Esophagus squamous epithelium (tissue), 5 donors: ENCODE measurements around the gene MPEG1. TPM values are rescaled to one million over a fixed set of nuclear protein-coding genes. Genes with fewer than 3 reads are reported as not detected.

Experiments
- DNase-seq: peaks from one replicate; lab custom pipeline; 2025; lab: John Stamatoyannopoulos, UW
- H3K27ac ChIP-seq, 4 donors: fragments of 200-600 bp; sonication (generic); one replicate each; pipeline ENCODE4 v1.5.1; 2016 to 2019; ENCODE audit warnings: mild to moderate bottlenecking in 1 of 4
- H3K27me3 ChIP-seq, 4 donors: fragments of 200-600 bp; sonication (generic); 1 replicate in 3 of 4; 2 replicates in 1 of 4; pipeline versions ENCODE4 v1.5.1 to v1.6.0; 2017 to 2021; ENCODE audit warnings: antibody characterized with exemption in 1 of 4
- H3K36me3 ChIP-seq, 3 donors: fragments of 200-600 bp; sonication (generic); one replicate each; pipeline ENCODE4 v1.5.1; 2016 to 2019
- H3K4me1 ChIP-seq, 3 donors: fragments of 200-600 bp; sonication (generic); one replicate each; pipeline ENCODE4 v1.5.1; 2017 to 2019
- H3K4me3 ChIP-seq, 4 donors: fragments of 200-600 bp; sonication (generic); 1 replicate in 3 of 4; 2 replicates in 1 of 4; pipeline ENCODE4 v1.5.1; 2016 to 2019; ENCODE audit warnings: mild to moderate bottlenecking in 2 of 4, moderate library complexity in 1 of 4
- H3K9me3 ChIP-seq, 3 donors: fragments of 200-600 bp; sonication (generic); one replicate each; pipeline ENCODE4 v1.5.1; 2016 to 2019
- POLR2A ChIP-seq, 4 donors: fragments of 450-650 bp; IDR thresholded peaks; one replicate each; pipeline ENCODE4 v1.6.1; 2017; ENCODE audit warnings: antibody characterized with exemption in 4 of 4, mild to moderate bottlenecking in 4 of 4, moderate library complexity in 3 of 4
- WGBS, 2 donors: methylation state at CpG; one replicate each; pipeline ENCODE4 v1.1.5; 2018; 5-methylcytosine and 5-hydroxymethylcytosine counted together
- intact Hi-C: fragments of 100-400 bp; cut with DNase I; formaldehyde crosslinking; loops from one replicate; pipeline ENCODE4 v1.15.0; 2022
- total RNA-seq, 4 donors: library from RNA; depleted of rRNA; stranded (reverse); fragments of >200 nt; gene quantifications; one replicate each; pipeline ENCODE4 v1.1.0, GENCODE V29; 2016
- TF ChIP-seq, protein P1 (sequence below), 6 experiments: fragments of 450-650 bp in 4 of 6; fragments of 200-600 bp in 2 of 6; sonication (generic) in 2 of 6; IDR thresholded peaks; one replicate each; pipeline ENCODE4 v1.5.1; 2016 to 2019; ENCODE audit warnings: antibody characterized with exemption in 6 of 6, mild to moderate bottlenecking in 4 of 6, moderate library complexity in 4 of 6
- donor health status: DM: yes; HTN: yes; CAD: no.

Gene MPEG1
- total RNA-seq, 4 donors from 2014 or later = 0.04 to 19.5 (median 5.1) TPM

- intact Hi-C loops = no loop called here
- Histone ChIP-seq H3K4me1 (peaks cover 0 to 37% (median 9%) of the 10 kb centered on the region in 3 donors), H3K9me3 (no peaks in the 10 kb centered on the region), H3K4me3 (no peak overlapping the region), H3K27ac (no peak overlapping the region), H3K36me3 (no peaks in the 10 kb centered on the region), H3K27me3 (no peaks in the 10 kb centered on the region)
- no peak for TF ChIP-seq POLR2A (IDR thresholded peaks at IDR 0.05)
- WGBS, 2 donors = 72 to 74% methylated on average over 4 of the region's 4 CpGs
- no peak for DNase-seq
Observed at GRCh38 chr11:59219836-59220235, 7.1 kb upstream of the MPEG1 start.

- no peak for DNase-seq
- Histone ChIP-seq H3K27me3 (no peaks in the 10 kb centered on the region), H3K4me3 (no peak overlapping the region), H3K27ac (no peak overlapping the region), H3K4me1 (peaks cover 0 to 31% (median 6%) of the 10 kb centered on the region in 3 donors), H3K9me3 (no peaks in the 10 kb centered on the region), H3K36me3 (no peaks in the 10 kb centered on the region)
- intact Hi-C loops = no loop called here
- WGBS, 2 donors = 47 to 52% methylated on average over 2 of the region's 2 CpGs
- TF ChIP-seq POLR2A (IDR thresholded peaks at IDR 0.05) = no peak
- TF ChIP-seq, protein P1, sequence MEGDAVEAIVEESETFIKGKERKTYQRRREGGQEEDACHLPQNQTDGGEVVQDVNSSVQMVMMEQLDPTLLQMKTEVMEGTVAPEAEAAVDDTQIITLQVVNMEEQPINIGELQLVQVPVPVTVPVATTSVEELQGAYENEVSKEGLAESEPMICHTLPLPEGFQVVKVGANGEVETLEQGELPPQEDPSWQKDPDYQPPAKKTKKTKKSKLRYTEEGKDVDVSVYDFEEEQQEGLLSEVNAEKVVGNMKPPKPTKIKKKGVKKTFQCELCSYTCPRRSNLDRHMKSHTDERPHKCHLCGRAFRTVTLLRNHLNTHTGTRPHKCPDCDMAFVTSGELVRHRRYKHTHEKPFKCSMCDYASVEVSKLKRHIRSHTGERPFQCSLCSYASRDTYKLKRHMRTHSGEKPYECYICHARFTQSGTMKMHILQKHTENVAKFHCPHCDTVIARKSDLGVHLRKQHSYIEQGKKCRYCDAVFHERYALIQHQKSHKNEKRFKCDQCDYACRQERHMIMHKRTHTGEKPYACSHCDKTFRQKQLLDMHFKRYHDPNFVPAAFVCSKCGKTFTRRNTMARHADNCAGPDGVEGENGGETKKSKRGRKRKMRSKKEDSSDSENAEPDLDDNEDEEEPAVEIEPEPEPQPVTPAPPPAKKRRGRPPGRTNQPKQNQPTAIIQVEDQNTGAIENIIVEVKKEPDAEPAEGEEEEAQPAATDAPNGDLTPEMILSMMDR (IDR thresholded peaks at IDR 0.05) = no peak
Observed at GRCh38 chr11:59218893-59219292, 6.2 kb upstream of the MPEG1 start.

DNA sequence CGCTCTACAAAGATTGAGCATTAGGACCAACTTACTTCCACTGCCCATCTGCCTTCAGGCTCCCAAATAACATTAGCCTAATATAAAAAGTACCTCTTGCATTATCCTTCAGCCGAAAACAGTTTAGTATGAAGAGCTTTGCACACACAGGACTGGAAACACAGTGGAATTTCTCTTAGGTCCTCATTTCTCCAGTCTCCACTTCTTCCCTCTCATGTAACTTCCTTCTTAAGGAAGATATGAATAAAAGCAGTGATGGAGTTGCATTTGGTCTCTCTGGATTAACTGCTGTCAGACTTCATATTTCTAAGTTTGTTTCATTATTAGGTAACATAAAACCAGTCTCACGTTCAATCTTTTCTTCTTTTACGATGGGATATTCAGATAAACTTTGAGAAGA is 5.6 kb upstream of the MPEG1 start:
- DNase-seq = no peak
- intact Hi-C loops = no loop called here
- no peaks in the 10 kb centered on the region for H3K9me3 ChIP-seq
- no peak for TF ChIP-seq POLR2A (IDR thresholded peaks at IDR 0.05)
- TF ChIP-seq, protein P1 (IDR thresholded peaks at IDR 0.05) = no peak
- no peaks in the 10 kb centered on the region for H3K27me3 ChIP-seq
- H3K27ac ChIP-seq = peak overlapping the region in 2 of 4 donors; percentile 53 to 66
- H3K4me1 ChIP-seq = peaks cover 0 to 25% (median 3%) of the 10 kb centered on the region in 3 donors
- H3K4me3 ChIP-seq = no peak overlapping the region
- no peaks in the 10 kb centered on the region for H3K36me3 ChIP-seq
- WGBS, 2 donors = 89 to 95% methylated on average over 4 of the region's 4 CpGs

GRCh38 chr11:59216641-59217564 is 4.2 kb upstream of the MPEG1 start:
- 10 to 21% methylated on average over 9 of the region's 9 CpGs for WGBS, 2 donors
- TF ChIP-seq, protein P1 (IDR thresholded peaks at IDR 0.05) = no peak
- TF ChIP-seq POLR2A (IDR thresholded peaks at IDR 0.05) = no peak
- no peaks in the 10 kb centered on the region for H3K36me3 ChIP-seq
- intact Hi-C loops = no loop called here
- H3K4me1 ChIP-seq = peaks cover 0 to 17% (median 3%) of the 10 kb centered on the region in 3 donors
- no peaks in the 10 kb centered on the region for H3K9me3 ChIP-seq
- no peak overlapping the region for H3K4me3 ChIP-seq
- H3K27me3 ChIP-seq = no peaks in the 10 kb centered on the region
- DNase-seq = no peak
- H3K27ac ChIP-seq = peak overlapping the region in 3 of 4 donors; percentile 53 to 66 (median 59)

GRCh38 chr11:59214141-59214893 is 1.6 kb upstream of the MPEG1 start:
- no peaks in the 10 kb centered on the region for H3K36me3 ChIP-seq
- no peak for DNase-seq
- H3K4me3 ChIP-seq = no peak overlapping the region
- no peak overlapping the region for H3K27ac ChIP-seq
- no peaks in the 10 kb centered on the region for H3K9me3 ChIP-seq
- no peak for TF ChIP-seq POLR2A (IDR thresholded peaks at IDR 0.05)
- TF ChIP-seq, protein P1 (IDR thresholded peaks at IDR 0.05) = no peak
- intact Hi-C loops = no loop called here
- H3K27me3 ChIP-seq = no peaks in the 10 kb centered on the region
- H3K4me1 ChIP-seq = peaks cover 0 to 17% (median 3%) of the 10 kb centered on the region in 3 donors
- 80 to 87% methylated on average over 2 of the region's 2 CpGs for WGBS, 2 donors
